Smooth muscle cell (in vitro differentiated cells): ENCODE data around the gene EIF4H. TPM values are rescaled to one million over a fixed set of nuclear protein-coding genes. Genes with fewer than 3 reads are reported as not detected.

ENCODE experiments used
- DNase-seq: peaks from one replicate; lab custom pipeline; 2025; ENCODE audit not compliant: unreplicated experiment; lab: John Stamatoyannopoulos, UW
- H2AFZ ChIP-seq: fragments of 200-600 bp; sonication (generic); 2 replicates; pipeline ENCODE4 v1.6.0; 2016; ENCODE audit warnings: antibody characterized with exemption, low read depth, mild to moderate bottlenecking
- H3F3A ChIP-seq: fragments of 200-600 bp; sonication (generic); 2 replicates; pipeline ENCODE4 v1.6.0; 2017; ENCODE audit warnings: antibody characterized with exemption, low read depth
- H3K27ac ChIP-seq: fragments of 200-600 bp; sonication (generic); 2 replicates; pipeline ENCODE4 v1.5.1; 2016; ENCODE audit warnings: low read depth, mild to moderate bottlenecking
- H3K27me3 ChIP-seq: fragments of 200-600 bp; sonication (generic); 2 replicates; pipeline ENCODE4 v1.6.1; 2016; ENCODE audit warnings: low read depth, mild to moderate bottlenecking
- H3K36me3 ChIP-seq: fragments of 200-600 bp; sonication (generic); 2 replicates; pipeline ENCODE4 v1.5.1; 2016; ENCODE audit warnings: low read depth
- H3K4me1 ChIP-seq: fragments of 200-600 bp; sonication (generic); 2 replicates; pipeline ENCODE4 v1.5.1; 2016; ENCODE audit warnings: low read depth
- H3K4me2 ChIP-seq: fragments of 200-600 bp; sonication (generic); 2 replicates; pipeline ENCODE4 v1.6.0; 2016; ENCODE audit warnings: mild to moderate bottlenecking
- H3K4me3 ChIP-seq: fragments of 200-600 bp; sonication (generic); 2 replicates; pipeline ENCODE4 v1.5.1; 2016; ENCODE audit warnings: mild to moderate bottlenecking
- H3K79me2 ChIP-seq: fragments of 200-600 bp; sonication (generic); 2 replicates; pipeline ENCODE4 v1.6.0; 2016; ENCODE audit warnings: low read depth, mild to moderate bottlenecking
- H3K9ac ChIP-seq: fragments of 200-600 bp; sonication (generic); 2 replicates; pipeline ENCODE4 v1.6.0; 2016; ENCODE audit warnings: low read depth
- H3K9me3 ChIP-seq: fragments of 200-600 bp; sonication (generic); replicated peaks from 2 replicates; pipeline ENCODE4 v1.5.1; 2016; ENCODE audit warnings: low read depth
- H4K20me1 ChIP-seq: fragments of 200-600 bp; sonication (generic); 2 replicates; pipeline ENCODE4 v1.6.0; 2016; ENCODE audit warnings: low read depth
- WGBS: methylation state at CpG from one replicate; pipeline ENCODE4 v1.1.7; 2016; ENCODE audit warnings: low lambda C conversion rate; 5-methylcytosine and 5-hydroxymethylcytosine counted together
- polyA plus RNA-seq: library from polyadenylated mRNA; unstranded; fragments of >200 nt; fragmentation: Nextera tagmentation; extraction: Ambion mirVana; gene quantifications from 2 replicates; pipeline ENCODE4 v1.2.1, GENCODE V29; 2016
- total RNA-seq: library from RNA; depleted of rRNA; stranded (reverse); fragments of >200 nt; gene quantifications from 2 replicates; pipeline ENCODE4 v1.2.3, GENCODE V29; 2014
- TF ChIP-seq, protein P1 (sequence below): fragments of 200-600 bp; sonication (generic); IDR thresholded peaks from 2 replicates; pipeline ENCODE4 v1.5.1; 2017; ENCODE audit warnings: borderline replicate concordance, mild to moderate bottlenecking, antibody characterized with exemption; ENCODE audit not compliant: insufficient read depth, poor library complexity, severe bottlenecking

Gene EIF4H
- total and polyA plus RNA-seq, 2 experiments from 2014 or later: 168 to 222 TPM

DNA sequence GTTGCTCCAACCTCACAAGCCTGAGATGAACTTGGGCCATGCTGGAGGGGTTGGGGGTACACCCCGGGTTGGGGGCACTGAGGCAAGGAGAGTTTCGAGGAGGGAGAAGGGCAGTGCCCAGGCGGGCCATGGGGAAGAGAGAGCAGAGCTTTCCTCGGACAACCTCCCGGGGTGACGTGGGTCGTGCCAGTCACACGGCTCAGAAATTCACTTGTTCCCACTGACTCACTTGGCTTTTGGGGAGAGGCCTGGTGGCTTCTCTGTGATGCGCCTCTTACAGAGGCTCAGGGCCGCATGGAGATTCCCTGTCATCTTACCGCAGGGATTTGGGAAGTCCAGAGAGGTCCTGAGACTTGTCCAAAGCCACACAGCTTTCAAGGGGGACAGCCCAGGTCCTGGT lies 38.5 kb downstream of the EIF4H start:
- Histone ChIP-seq H3K79me2 (no peaks in the 10 kb centered on the region), H3K9ac (no peak overlapping the region), H3K27ac (no peak overlapping the region), H3K9me3 (no peaks in the 10 kb centered on the region), H3K36me3 (no peaks in the 10 kb centered on the region), H3K27me3 (no peaks in the 10 kb centered on the region), H3K4me2 (no peak overlapping the region), H3F3A (no peaks in the 10 kb centered on the region), H2AFZ (no peak overlapping the region), H4K20me1 (no peaks in the 10 kb centered on the region), H3K4me1 (no peaks in the 10 kb centered on the region), H3K4me3 (no peak overlapping the region)
- TF ChIP-seq, protein P1, sequence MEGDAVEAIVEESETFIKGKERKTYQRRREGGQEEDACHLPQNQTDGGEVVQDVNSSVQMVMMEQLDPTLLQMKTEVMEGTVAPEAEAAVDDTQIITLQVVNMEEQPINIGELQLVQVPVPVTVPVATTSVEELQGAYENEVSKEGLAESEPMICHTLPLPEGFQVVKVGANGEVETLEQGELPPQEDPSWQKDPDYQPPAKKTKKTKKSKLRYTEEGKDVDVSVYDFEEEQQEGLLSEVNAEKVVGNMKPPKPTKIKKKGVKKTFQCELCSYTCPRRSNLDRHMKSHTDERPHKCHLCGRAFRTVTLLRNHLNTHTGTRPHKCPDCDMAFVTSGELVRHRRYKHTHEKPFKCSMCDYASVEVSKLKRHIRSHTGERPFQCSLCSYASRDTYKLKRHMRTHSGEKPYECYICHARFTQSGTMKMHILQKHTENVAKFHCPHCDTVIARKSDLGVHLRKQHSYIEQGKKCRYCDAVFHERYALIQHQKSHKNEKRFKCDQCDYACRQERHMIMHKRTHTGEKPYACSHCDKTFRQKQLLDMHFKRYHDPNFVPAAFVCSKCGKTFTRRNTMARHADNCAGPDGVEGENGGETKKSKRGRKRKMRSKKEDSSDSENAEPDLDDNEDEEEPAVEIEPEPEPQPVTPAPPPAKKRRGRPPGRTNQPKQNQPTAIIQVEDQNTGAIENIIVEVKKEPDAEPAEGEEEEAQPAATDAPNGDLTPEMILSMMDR: no peak
- WGBS: 95% methylated on average over 11 of the region's 11 CpGs
- DNase-seq: no peak

DNA sequence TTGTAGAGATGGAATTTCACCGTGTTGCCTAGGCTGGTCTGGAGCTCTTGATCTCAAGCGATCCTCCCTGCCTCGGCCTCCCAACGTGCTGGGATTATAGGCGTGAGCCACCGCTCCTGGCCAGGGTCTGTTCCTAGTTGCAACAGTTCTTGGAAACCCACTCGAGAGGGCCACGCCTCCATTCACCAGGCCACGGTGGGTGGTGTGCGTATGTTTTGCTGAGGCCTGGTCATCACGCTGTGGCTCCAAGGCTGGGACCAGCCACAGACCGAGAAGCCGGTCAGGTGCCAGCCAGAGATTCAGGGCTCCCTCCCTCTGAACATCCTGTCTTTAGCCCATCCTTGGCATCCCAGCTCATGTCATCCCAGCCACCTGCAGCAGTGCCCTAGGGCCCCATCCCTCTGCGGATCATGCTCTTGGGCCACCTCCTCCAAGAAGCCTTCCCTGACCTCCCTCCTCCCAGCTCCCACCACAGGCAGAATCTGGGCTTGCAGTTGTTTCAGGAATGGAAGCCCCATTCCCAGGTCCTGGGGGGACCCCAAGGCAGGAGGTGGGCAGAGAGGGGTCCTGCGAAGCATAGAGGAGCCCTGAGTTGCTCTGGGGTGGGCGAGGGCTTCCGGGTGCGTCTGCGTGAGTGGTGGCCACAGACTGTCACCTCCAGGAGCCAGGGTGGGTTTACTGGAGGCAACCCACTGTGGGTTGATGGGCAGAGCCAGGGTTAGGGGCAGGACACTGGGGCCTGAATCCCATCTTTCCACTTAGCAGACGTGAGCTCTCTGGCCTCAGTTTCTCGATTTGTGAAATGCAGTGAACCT lies 40.9 kb downstream of the EIF4H start:
- H4K20me1 ChIP-seq: no peaks in the 10 kb centered on the region
- H3K4me2 ChIP-seq: no peak overlapping the region

DNA sequence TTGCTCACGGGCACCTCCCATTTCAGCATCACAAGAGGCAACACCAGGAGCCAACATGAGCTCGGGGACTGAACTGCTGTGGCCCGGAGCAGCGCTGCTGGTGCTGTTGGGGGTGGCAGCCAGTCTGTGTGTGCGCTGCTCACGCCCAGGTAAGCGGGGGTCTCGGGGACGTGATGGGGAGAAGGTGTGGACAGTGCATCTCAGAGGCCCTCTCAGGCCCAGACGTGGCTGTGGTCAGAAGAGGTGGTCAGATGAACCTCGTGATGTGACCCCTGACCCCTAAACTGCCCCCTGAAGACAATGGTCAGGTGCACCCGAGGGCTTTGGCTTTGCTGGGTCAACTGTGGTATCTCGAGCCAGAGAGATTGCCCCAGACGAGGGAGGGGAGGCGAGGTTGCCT lies 41.8 kb downstream of the EIF4H start:
- Histone ChIP-seq H2AFZ (no peak overlapping the region), H3K36me3 (no peaks in the 10 kb centered on the region), H3K4me3 (no peak overlapping the region), H3K9me3 (no peaks in the 10 kb centered on the region), H3K9ac (no peak overlapping the region), H3K4me1 (no peaks in the 10 kb centered on the region), H4K20me1 (no peaks in the 10 kb centered on the region), H3K27ac (no peak overlapping the region), H3K4me2 (no peak overlapping the region), H3K27me3 (no peaks in the 10 kb centered on the region), H3K79me2 (no peaks in the 10 kb centered on the region), H3F3A (no peaks in the 10 kb centered on the region)
- 93% methylated on average over 15 of the region's 15 CpGs for WGBS
- DNase-seq: no peak
- TF ChIP-seq, protein P1: no peak

More for the DNA sequence above, 40.9 kb downstream of the EIF4H start:
- Histone ChIP-seq H2AFZ (no peak overlapping the region), H3K79me2 (no peaks in the 10 kb centered on the region), H3K4me3 (no peak overlapping the region), H3K27me3 (no peaks in the 10 kb centered on the region), H3K4me1 (no peaks in the 10 kb centered on the region), H3K9me3 (no peaks in the 10 kb centered on the region), H3K27ac (no peak overlapping the region), H3K36me3 (no peaks in the 10 kb centered on the region), H3F3A (no peaks in the 10 kb centered on the region), H3K9ac (no peak overlapping the region)
- DNase-seq: no peak
- 94% methylated on average over 21 of the region's 21 CpGs for WGBS
- TF ChIP-seq, protein P1: no peak

DNA sequence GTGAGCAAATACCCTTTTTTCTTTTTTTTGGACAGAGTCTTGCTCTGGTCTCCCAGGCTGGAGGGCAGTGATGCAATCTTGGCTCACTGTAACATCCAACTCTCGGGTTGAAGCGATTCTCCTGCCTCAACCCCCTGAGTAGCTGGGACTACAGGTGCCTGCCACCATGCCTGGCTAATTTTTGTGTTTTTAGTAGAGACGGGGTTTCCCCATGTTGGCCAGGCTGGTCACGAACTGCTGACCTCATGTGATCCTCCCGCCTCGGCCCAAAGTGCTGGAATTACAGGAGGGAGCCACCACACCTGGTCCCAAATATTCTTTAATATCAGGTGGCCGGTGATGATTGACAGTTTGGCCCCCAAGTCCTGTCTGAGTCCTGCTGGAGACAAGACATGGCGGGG lies 42.2 kb downstream of the EIF4H start:
- H3K4me3 ChIP-seq: no peak overlapping the region
- no peaks in the 10 kb centered on the region for H3K27me3 ChIP-seq
- no peaks in the 10 kb centered on the region for H3K9me3 ChIP-seq
- no peak overlapping the region for H3K4me2 ChIP-seq
- H3F3A ChIP-seq: no peaks in the 10 kb centered on the region
- H2AFZ ChIP-seq: no peak overlapping the region
- no peaks in the 10 kb centered on the region for H3K4me1 ChIP-seq
- H4K20me1 ChIP-seq: no peaks in the 10 kb centered on the region
- no peak for DNase-seq
- H3K27ac ChIP-seq: no peak overlapping the region
- WGBS: 92% methylated on average over 8 of the region's 8 CpGs
- H3K79me2 ChIP-seq: no peaks in the 10 kb centered on the region
- no peak overlapping the region for H3K9ac ChIP-seq
- TF ChIP-seq, protein P1: no peak
- H3K36me3 ChIP-seq: no peaks in the 10 kb centered on the region
